ENCODE results near the gene FAM174A.
"Not testable (repeated sequence)": the region's sequence is repeated elsewhere in the genome, so short reads cannot be mapped to it uniquely, and the experiment has no call there.

Gene FAM174A

DNA sequence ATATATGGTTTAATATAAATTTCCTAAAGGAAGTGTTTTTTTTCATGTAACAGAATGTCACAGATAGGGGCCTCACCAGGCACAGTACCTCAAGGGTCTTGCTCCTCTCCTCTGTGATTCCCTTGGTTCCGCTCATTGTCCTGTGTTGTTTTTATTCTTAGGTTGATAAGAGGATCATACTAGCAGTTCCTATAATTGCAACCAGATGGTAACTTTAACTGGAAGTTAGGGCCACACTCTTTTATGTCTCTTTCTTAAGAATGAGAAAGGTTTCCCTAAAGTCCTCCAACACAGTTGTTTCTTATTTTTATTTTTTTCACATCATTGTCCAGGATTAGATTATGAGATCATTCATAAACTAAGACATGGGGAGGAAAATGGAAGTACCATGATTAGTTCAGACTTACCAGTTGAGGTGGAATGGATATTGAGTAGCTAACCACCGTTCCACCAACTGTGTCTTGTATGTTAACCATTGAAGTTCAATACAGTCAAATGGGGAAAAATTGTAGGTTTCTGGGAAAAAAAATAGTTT, 41.1 kb downstream of the FAM174A start:
- no peak for DNase-seq

DNA sequence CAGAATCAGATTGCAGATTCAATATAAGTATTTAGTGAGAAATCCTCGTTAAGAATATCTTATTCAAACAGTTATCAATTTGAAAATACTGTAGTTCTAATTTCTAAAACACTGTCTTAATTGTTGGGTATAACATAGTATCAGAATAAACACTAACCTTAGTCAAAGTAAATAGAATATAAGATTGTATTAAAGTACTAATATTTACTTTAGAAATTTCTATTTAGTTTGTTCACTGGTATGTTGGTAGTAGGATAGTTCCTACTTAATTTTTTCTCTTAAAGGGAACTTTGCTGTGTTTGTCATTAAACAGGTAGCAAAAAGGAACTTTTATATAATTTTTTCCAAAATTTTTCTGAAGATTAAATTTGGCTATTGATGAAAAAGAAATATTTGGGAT, 42.3 kb downstream of the FAM174A start:
- no peak for DNase-seq

DNA sequence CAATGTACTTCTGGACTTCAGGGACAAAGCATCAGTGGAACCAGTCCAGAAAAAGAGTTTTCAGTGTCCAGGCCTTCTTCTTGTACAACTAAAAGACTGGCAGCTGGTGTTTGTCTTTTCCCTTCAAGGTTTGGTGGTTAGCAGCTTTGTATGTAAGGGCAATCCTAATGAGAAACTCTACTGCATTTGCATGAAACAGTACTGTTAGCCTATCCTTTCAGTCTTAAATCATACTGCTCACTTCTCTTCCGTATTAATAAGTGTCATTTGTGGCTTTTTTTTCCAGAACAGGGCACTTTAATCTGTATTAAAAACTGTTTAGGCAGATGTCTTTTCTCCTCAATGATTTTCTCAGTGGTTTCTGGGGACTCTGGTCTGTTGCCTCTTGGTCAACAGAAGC, 48.9 kb downstream of the FAM174A start:
- DNase-seq = no peak

DNA sequence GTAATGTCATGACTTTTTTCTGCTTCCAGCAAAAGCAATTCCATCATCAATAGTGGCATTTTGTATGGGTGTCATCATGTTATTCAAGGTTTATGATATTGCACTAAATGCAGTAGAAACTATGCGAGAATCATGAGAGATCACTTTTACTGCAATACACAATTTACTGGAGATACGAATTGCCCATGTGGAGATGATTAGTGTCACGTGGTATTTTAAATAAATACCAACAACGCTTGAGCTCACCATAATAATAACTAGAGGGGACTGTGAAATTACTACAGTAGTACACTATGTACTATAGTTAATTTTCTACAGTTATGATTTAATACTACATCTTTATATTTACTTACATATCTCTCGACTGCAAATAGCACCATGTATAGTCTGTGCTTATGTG, 49.7 kb downstream of the FAM174A start:
- DNase-seq = no peak

DNA sequence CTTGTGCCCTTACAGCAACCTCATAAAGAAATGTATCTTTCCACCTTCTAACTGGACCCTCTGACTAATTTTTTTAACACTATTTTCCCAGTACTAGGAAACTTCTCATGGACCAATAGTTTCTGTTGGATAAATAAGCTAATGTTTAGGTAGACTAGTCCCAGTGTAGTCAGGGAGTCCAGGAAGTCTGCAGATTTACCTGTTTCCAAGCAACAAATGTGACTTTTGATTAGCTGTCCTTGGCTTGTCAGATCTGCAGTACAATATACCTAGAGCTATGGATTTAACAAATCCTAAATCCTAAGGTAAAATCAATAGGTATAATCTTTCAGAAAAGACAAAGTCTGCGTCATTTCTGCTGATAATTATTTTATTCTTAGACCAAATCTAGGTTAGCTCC, 55.7 kb downstream of the FAM174A start:
- no peak for DNase-seq

DNA sequence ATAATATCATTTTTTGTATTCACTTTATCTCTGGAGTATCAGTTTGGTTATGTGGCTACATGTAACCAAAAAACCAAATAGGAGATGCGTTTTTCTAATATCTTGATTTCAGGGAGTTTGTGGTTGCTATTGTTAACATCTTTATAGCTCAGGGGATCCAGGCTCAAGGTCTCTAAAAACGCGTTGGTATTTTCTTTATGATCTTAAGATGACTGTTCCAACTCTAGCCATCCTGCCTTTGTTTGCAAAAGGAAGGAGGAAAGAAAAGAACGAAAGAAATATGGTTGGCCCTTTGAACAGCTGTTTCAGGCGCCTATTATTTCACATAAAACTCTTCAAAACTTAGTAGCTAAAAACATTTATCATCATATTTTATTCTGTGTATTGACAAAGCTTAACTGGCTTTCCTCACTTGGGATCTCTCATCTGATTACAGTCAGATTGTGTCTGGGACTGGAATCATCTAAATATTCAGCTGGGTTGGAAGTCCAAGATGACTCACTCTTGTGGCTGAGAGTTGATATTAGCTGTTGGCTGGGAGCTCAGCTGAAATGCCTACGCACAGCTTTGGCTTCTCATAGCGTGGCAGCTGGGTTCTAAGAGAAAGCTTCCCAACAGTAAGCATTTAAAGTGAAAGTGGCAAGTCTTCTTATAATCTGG, 60.1 kb downstream of the FAM174A start:
- DNase-seq = peak; percentile 56

DNA sequence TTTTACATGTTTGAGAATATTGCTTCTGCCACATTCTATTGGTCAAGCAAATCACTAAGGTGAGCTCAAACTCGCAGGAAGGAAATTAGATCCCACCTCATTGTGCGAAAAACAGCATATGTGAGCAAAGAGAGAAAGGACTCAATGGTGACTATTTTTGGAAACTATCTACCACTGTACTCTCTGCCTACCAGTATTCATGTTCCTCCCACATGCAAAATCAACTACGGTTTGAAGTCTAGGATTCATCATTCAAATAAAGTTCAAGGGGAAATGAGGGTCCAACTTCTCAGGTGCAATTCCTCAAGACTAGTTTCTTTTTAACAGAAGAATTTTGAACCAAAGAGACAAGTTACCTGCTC, 60.6 kb downstream of the FAM174A start:
- no peak for DNase-seq

DNA sequence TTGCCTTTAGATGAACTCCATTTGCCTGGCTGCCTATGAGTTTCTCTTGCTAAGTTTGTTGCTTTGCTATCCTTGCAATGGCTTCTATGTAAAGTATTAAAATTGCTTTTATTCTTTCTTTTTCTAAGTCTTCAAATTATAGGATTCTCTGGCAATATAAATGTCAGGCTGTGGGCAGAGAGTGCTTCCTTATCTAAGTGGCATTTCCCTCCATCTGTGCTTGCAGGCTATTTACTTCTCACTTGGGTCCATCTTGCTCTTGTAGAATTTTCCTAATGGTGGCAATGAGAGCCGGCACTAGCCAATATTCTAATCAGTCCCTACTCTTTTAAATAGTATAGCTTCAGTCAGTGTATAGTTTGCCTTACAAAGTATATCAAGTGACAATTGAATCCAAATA, 63.3 kb downstream of the FAM174A start:
- no peak for DNase-seq

DNA sequence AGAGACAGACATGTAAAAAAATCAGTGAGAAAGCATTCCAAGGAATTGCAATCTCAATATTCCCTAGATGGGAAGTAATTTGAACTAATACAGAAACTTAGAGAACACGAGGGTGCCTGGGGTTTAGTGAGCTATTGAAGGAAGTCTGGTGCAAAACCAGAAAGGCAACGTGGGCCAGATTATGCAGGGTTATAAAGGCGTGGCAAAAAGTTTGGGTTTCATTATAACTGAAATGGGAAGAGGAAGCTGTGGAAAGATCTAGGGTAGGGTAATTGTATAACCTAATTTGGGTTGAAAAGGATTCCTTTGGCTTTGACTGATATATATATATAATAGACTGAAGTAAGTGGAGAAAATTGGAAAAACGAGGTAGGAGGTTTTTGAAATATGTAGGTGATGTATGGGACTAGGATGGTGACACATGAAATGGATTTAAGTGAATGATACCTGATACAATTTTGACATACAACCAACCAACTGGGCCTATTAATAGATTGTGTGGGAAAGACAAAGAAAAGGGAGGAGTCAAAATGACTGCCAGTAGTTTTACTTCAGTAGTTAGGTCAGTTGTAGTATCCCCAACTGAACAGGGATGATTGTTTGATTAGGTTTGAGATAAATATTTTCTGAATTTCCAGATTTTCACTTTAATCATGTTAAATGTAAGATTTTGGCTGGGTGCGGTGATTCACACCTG, 65.3 kb downstream of the FAM174A start:
- DNase-seq = no peak

DNA sequence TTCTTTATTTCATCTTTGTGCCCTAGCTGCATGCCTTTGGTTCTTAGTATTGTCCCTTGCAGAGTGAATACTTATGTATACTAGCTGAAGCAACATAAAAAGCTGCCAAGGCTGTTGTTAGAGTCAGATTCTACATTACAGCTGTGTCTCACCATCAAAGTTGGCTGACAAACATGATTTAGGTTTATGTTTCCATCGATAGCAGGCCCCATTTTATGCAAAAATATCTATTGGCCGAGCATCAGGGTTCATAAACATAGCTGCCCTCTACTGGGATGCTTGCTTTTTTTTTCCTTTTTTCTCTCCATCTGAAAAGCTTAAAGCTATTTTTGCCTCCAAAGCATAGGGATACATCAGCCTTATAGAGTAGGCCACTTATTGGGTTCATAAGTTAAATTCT, 68.0 kb downstream of the FAM174A start:
- no peak for DNase-seq

DNA sequence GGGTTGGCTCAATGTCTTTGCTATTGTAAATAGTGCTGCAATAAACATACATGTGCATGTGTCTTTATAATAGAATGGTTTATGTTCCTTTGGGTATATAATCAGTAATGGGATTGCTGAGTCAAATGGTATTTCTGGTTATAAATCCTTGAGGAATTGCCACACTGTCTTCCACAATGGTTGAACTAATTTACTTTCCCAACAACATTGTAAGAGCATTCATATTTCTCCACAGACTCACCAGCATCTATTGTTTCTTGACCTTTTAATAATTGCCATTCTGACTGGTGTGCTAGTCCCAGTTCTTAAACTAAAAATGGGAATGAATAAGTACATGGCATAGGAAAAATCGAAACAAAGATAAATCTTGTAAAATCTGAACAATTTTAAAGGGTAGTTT, 68.8 kb downstream of the FAM174A start:
- DNase-seq = not testable (repeated sequence)

DNA sequence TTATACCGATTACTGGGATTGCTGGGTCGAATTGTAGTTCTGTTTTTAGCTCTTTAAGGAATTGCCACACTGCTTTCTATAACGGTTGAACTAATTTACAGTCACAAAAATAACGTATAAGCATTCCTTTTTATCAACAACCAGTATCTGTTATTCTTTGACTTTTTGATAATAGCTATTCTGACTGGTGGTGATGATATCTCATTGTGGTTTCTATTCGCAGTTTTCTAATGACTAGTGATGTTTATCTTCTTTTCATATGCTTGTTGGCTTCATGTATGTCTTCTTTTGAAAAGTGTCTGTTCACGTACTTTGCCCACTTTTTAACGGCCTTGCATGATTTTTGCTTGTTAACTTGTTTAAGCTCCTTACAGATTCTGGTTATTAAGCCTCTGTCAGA, 74.4 kb downstream of the FAM174A start:
- DNase-seq = no peak

DNA sequence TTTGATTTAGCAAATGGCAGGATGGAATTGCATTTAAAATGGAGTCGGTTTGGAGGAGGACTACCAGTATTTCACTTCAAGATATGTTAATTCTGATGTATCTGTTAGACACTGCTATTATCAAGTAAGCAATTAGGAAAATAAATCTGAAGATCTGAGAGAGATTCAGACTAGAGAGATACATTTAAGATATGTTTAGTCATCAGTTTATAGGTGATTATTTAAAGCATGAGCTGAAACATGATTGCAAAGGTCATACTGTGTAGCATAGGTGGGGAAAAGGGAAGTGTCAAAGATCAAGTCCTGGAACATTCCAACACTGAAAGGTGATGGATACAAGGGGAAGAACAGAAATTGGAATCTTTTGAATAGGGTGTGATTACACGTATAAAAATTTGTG, 79.1 kb downstream of the FAM174A start:
- no peak for DNase-seq

DNA sequence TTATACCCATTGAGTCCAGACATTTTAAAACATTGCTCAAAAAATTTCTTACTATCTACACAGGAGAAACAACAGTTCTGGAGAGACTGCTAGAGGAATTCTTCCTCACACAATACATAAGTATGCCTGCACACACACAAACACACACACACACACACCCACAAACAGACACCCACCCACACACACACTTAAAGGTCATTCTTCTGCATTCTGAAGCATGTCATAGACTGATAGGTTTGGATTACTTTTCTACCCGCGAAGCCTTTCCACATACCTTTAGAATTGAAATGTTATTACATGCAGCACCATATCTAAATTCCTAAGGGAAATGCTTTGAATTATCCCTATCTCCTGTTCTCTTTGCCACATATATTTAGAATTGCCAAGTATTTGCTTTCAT, 80.2 kb downstream of the FAM174A start:
- DNase-seq = no peak

DNA sequence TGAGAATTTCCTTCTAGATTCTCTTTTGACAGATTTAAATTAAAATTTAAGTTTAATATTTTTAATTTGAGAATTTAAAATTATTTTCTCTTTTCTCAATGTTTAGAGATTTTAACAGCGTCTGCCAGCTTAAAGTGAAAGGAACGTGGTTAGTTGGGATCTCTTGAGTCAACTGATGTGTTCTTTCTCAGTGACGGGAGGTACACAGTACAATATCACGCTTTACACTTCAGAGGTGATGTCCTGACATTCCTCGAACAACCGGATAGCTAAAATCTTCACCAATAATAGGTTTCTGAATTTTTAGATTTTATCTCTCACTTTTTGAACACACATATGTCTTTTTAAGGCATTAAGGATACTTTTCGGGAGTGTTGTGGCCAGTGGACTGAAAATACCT, 81.1 kb downstream of the FAM174A start:
- DNase-seq = no peak

DNA sequence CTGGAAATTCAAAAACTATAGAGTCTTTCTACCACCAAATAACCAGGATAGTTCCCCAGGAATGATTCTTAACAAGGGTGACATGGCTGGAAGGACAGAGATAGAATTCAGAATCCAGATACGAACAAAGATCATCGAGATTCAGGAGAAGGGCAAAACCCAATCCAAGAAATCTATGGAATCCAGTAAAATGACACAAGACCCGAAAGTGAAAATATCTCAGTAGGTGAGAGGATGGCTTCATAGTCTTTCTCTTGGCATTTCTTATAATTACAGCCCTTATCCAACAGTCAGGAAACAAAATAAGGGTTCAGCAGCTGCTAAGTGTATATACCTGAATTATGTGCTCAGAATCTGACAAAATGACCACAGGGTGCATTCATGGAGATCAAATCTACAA, 81.8 kb downstream of the FAM174A start:
- DNase-seq = no peak

DNA sequence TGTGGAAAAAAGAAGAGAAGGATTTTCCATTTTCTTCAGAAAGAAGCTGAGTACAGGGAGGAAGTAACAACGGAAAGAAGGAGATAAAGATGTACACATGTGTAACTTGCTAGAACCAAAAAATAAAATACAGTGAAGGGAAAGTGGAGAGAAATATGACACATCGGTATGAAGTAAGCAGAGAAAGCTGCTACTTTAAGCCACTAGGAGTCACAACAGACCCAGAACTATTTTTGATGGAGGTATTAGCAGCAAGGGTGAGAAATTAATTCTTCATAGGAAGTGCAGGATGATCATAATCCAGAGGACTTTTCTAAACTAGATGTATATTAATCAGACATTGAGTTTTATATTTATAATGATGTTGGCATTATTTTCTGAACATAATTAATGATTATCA, 88.5 kb downstream of the FAM174A start:
- DNase-seq = no peak

DNA sequence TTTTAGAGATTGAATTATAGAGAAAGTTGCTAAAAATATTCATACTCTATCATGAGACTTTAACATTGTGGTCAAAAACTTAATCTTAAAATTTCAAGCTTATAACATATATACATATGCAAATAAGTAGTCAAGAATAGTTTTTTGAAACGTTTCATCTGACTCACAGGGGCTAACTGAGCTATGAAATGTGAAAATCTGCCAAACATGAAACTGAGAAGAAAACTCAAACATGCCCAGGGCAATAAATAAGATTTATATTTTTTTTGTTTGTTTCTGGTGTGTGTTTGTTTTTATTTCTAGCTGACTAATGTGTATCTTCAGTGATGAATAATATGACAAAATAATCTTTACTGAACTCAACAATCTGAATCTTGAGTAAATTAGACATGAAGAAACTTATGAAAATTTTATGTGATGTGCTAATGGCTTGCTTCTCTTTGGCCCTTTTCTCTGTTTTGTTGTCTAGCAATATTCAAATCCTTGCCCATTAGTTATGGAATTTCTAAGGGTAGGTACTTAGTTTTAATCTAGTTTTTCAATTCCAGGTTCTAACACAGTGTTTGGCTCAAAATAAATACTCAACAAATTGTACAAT, 99.9 kb downstream of the FAM174A start:
- DNase-seq = no peak

Measured in islet precursor cell (in vitro differentiated cells).